M059J (cell line): ENCODE data around the gene IGFBP3. TPM values are rescaled to one million over a fixed set of nuclear protein-coding genes. Genes with fewer than 3 reads are reported as not detected.
"Not testable (repeated sequence)": the region's sequence is repeated elsewhere in the genome, so short reads cannot be mapped to it uniquely, and the experiment has no call there.

Experiments used
- DNase-seq: peaks from one replicate; pipeline ENCODE4 v3.0.0-alpha.2; 2012; ENCODE audit warnings: low read depth
- total RNA-seq: library from RNA; depleted of rRNA; stranded (reverse); fragments of >200 nt; shearing (Covaris generic); gene quantifications from 2 replicates; pipeline ENCODE4 v1.2.3, GENCODE V29; 2014; rRNA removed

IGFBP3 gene, protein sequence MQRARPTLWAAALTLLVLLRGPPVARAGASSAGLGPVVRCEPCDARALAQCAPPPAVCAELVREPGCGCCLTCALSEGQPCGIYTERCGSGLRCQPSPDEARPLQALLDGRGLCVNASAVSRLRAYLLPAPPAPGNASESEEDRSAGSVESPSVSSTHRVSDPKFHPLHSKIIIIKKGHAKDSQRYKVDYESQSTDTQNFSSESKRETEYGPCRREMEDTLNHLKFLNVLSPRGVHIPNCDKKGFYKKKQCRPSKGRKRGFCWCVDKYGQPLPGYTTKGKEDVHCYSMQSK
- total RNA-seq = 20.1 and 23.3 TPM in 2 replicates

DNA sequence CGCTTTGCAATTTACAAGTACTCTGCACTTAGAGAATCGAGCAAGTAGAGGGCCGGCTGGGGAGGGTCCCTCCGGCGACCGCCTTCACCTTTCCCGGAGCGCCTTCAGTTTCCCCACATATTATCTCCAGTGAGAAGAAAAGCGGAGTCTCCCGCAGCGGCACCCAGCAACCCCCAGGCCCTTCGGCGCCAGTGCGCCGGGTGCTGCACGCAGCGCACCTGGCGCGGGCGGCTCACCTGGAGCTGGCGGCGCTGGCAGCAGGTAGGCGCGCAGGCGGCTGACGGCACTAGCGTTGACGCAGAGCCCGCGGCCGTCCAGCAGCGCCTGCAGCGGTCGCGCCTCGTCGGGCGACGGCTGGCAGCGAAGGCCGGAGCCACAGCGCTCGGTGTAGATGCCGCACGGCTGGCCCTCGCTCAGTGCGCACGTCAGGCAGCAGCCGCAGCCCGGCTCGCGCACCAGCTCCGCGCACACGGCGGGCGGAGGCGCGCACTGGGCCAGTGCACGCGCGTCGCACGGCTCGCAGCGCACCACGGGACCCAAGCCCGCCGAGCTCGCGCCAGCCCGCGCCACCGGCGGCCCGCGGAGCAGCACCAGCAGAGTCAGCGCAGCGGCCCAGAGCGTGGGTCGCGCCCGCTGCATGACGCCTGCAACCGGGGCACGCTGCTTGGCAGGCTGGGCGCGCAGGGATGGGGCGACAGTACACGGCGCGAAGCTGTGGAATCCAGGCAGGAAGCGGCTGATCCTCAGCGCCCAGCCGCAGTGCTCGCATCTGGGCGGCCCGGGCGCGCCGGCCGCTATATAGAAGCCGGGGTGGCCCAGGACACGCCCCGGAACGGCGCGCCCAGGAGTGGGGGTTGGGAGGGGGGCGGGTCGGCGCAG is at the start of gene IGFBP3:
IGFBP3 (minus strand) TSS at position 771 of the 879 bp plus-strand sequence; CDS start at position 639, 132 bp downstream.
- no peak for DNase-seq

DNA sequence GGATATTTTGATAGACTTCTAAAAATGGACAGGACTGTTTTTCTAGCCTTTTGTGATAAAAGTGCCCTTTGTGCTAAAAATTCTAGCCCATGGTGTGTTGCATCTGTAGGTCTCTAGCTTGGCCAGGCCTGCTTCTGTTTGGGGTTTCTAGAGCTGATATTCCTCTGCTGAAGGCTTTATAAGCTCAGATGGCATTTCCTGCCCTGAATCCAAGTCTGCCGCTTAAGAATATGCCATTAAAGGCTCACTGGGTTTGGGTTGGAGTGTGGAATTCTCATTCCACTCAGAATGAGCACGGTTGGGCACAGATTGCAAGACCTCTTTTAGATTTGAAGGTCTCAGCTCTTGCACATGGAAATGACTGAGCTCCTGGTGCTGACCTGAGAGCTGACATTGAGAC is 49.4 kb upstream of the IGFBP3 start:
- no peak for DNase-seq

DNA sequence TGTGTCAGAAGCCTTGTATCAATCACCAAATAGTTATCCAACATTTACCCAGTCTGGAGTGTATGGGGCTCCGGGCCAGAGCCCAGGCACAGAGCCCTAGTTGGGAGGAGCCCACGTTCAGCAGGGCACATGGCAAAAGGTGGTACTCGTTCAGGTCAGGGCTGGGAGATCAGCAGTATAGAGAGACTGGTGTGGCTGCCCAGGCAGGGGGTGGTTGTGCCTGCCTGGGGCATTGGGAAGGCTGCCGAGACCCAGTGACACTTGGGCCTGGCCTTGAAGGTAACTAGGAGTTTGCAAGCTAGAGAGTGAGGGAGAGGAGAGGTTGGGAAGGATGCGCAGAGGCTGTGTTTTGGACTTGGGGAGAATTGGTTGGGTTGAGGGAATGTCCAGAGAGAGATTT is 48.9 kb upstream of the IGFBP3 start:
- DNase-seq = no peak

DNA sequence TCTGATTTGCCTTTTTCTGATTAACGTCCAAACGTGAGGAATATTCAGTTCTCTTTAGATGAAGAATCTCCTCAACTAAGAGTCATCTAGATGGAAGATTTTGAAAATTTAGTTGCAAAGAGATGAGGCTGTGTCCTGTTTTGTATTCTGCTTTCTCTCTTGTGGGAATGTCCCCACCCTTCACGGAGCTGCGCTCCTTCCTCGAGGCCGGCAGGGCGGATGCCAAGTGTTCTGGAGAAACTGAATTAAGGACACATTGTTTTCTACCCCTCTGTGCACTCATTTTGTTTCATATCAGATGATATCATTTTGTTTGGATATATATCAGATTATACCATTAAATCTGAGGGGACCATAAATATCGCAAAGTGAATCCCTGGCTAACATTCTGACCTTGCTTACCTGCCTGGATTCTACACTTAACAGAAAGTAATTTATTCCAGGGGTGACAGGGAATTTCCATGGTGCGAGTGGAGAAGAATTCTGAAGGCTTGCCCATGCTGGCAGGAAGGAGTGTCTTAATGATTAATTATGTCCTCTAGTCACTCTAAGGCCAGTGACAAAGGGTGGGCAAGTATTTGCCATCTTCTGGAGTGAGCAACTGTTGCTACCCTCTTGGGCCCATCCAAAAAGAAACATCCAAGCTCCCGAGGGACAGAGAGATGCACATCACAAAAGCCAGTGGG is 47.9 kb upstream of the IGFBP3 start:
- DNase-seq = no peak

DNA sequence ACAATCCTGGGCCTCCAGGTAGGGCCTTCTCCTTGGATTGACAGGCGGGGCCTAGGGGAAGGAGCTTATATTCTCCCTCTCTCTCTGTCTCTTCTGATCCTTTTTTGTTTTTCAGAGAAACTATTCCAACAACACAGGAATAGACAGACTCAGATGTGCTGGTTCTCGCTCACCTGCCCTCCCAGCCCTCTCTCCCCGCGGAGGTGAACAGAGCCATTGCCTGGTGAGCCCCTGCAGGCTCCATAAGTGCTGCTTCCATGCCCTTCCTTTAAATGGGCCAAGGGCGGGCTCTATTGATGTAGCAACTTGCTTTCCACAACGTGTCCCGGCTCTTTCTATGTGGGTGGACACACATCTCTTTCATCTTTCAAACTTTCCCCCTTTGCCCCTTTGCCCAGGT is 47.2 kb upstream of the IGFBP3 start:
- no peak for DNase-seq

DNA sequence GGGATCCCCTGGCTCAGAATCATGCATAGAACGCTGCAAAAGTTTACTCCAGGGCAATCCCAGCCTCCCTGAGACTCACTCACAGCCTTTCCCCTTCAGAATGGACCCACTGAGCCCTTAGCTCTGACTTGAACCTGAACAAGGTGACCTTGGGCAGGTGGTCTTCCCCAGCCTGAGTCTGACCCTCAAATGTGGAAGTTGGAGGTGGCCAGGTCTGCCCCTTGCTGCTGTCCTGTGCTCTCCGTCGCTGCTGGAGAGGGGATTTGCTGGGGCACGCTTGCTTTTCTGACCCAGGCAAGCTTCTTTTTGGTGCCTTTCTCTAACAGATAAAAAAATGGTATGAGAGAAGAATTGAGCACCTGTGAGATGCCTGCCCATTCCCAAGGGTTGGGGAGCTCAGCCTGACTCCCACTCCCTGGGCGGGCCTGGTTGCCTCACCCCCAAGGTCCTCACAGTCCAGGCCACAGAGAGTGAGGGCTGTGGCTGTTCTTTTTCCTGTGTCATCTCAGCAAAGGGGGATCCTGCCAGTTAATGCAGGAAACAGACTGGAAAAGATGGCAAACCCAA is 46.6 kb upstream of the IGFBP3 start:
- DNase-seq = no peak

DNA sequence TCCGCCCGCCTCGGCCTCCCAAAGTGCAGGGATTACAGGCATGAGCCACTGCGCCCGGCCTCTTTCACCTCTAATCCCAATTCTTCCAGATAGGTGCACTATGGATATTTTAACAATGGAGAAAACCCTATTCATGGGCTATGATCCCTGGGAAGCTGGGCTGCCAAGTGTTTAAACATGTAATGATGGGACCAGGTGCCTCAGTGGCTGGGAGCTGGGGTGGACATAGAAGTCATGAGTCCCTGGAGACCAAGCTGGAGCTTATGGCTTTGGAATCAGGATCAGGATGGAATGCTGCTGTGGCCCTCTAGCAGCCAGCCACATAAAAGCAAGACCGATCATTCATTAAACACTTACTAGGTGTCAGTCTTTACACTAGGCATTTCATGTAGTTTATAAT is 41.8 kb upstream of the IGFBP3 start:
- no peak for DNase-seq

DNA sequence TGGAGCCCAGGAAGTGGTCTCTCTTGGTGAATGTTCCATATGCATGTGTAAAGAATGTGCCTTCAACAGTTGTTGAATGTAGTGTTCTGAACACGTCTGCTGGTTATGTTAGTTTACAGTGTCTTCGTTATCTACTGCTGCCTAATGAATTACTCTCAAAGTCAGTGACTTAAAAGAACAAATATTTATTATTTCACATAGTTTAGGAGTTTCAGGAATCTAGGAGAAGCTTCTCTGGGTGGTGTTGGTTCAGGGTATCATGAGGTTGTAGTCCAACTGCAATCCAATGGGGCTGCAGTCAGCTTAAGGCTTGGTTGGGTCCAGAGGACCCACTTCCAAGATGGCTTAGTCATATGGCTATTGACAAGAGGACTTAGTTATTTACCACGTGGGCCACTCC is 36.6 kb upstream of the IGFBP3 start:
- no peak for DNase-seq

DNA sequence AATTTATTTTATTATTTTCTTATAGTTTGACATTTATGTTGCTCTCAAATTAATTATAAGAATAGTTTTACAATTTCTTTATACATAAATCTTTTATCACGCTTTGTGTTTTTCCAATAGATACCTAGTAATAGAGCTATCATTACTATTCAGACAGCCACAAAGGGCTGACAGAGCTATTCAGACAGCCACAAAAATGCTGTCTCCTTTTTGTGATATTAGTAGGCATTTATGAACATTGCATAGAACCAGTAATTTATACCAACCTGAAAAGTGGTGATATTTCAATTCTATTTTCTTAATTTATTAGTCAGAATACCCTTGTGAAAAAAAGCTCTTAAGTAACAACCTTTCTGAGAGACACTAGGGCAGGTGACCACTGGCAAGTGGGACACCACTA is 34.2 kb upstream of the IGFBP3 start:
- DNase-seq = no peak

DNA sequence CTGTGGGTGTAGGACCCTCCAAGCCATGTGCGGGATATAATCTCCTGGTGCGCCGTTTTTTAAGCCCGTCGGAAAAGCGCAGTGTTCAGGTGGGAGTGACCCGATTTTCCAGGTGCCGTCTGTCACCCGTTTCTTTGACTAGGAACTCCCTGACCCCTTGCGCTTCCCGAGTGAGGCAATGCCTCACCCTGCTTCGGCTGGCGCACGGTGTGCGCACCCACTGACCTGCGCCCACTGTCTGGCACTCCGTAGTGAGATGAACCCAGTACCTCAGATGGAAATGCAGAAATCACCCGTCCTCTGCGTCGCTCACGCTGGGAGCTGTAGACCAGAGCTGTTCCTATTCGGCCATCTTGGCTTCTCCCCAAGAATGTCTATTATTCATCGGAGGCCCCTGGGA is 32.0 kb upstream of the IGFBP3 start:
- DNase-seq = not testable (repeated sequence)

DNA sequence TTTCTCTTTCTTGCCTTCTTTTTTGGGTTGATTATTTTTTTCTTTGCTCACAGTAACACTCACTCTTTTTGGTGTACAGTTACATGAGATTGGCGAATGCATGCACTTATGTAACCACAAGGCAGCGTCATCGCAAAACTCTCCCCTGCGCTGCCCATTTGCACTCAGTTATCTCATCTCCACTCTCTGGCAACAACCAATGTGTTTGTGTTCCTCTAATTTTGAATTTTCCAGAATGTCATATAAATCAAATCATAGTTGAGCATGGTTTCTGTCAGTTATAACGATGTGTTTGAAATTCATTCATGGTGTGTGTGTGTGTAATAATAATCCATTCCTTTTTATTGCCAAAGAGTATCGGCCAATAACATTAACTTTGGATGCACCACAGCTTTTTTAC is 23.0 kb upstream of the IGFBP3 start:
- peak; percentile 49 for DNase-seq

DNA sequence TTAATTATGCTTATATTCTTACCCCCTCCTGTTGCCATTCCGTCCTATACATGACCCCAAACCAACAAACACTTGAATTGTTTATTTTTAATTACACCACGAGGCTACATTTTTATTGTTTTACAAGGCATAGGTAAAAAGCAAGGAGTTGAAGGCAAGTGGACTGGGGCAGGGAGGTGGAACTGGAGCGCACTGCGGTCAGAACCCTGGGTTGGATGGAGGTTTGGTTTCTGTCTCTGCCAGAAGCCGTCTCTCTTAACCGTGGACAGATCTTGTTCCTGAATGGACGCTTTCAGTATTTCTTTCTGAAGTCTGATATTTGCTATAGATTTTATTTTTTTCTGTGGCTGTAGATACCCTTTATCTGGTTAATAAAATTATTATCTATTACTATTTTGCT is 19.9 kb upstream of the IGFBP3 start:
- DNase-seq = no peak

DNA sequence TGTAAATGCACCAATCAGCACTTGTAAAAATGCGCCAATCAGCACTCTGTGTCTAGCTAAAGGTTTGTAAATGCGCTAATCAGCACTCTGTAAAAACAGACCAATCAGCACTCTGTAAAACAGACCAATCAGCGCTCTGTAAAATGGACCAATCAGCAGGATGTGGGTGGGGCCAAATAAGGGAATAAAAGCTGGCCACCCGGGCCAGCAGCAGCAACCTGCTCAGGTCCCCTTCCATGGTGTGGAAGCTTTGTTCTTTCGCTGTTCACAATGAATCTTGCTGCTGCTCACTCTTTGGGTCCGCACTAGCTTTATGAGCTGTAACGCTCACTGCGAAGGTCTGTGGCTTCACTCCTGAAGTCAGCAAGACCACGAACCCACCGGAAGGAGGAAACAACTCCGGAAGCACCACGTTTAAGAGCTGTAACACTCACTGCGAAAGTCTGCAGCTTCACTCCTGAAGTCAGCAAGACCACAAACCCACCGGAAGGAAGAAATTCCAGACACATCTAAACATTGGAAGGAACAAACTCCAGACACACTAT is 19.2 kb upstream of the IGFBP3 start:
- not testable (repeated sequence) for DNase-seq

DNA sequence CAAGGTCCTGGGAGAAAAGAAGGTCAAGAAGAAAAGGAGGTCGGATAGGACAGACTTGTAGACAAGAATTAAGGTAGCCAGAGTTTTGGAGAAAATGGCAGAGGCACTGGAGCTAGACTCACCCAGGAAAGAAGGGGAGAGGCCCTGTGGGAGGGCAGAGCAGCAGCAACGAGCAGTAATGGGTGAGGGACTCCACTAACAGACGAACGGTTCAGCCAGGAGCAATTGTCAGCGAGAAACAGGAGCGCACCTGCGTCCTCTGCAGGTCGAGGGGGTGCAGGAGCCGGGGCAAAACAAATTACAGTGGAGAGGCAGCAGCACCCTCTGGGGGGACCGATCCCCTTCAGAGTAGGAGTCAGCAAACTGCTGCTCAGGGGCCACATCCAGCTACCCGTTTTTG is 18.5 kb upstream of the IGFBP3 start:
- DNase-seq = no peak

DNA sequence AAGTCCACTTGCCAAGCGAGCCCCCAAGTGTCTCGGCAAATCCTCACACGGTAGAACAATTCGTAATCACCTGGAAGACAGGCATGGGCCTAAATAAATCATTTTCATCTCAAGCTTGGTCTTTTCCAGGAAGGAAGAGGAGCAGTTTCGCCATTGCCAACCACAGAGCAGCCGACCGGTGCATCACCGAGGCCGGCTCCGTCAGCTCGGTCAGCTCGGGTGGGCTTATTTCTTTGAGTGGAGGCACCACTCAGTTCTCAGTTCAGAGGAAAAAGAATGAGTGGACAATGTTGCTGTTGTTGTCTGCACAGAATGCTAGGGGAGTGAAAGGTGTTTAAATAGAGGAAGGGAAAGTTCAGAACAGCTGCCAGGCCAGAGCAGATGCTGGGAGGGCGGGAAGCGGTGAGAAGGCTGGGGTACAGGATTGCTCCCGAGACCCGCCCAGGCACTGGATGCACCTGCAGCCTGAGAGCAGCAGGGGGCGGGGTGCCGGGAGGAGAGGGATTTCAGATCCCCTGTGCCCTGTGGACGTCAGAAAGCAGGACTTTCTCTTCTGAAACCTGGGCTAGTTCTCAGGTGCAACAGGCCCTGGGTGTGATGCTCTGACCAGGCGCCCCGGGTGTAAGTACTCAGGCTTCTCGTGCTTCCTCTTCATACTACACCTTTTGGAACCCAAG is 17.7 kb upstream of the IGFBP3 start:
- DNase-seq = no peak

DNA sequence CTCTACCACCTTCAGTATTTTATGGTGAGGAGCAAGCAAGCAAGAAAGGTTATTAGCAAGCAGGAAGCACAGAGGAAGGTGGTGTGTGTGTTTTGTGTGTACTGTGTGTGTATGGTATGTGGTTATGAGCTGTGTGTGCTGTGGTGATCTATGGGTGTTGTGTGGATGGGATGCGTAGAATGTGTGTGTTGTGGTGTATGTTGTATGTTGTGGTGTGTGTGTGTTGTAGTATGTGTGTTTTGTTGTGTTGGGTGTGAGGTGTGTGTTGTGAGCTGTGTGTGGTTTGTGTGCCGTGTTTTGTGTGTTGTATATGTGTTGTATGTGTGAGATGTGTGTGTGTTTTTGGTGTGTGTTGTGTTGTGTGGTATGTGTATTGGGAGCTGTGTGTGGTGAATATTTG is 16.8 kb upstream of the IGFBP3 start:
- DNase-seq = no peak

DNA sequence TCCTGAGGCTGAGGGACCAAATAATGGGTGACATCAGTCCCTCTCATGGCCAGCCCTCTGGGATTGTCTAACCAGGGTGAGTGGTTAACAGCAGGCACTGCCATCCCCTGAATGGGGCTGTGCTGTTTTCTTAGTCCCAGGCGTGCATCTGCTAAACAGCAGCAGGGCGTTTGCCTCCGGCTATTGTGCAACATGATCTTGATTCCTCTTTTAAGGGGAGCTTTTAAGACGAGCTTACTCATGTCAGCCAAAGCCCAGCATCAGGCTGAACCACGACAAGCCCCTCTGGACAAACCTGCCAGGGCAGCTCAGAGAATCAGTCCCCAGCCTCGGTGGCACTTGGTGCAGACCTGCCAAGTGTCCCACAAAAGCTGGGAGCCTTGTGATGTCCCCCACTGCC is 16.2 kb upstream of the IGFBP3 start:
- DNase-seq = no peak

DNA sequence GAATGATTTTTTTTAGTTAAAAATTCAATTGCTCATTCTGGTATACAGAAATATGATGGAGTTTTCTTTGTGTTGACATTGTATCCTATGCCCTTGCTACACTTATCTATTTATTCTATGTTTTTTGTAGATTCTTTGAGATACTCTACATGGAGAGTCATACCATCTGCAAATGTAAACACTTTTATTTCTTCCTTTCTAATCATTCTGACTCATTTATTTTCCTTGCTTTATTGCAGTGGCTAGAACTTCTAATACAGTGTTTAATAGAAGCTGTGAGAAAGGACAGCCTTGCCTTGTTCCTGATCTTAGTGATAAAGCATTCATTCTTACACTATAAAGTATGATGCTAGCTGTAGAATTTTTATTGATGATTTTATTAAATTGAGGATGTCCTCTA is 9.9 kb upstream of the IGFBP3 start:
- DNase-seq = no peak

DNA sequence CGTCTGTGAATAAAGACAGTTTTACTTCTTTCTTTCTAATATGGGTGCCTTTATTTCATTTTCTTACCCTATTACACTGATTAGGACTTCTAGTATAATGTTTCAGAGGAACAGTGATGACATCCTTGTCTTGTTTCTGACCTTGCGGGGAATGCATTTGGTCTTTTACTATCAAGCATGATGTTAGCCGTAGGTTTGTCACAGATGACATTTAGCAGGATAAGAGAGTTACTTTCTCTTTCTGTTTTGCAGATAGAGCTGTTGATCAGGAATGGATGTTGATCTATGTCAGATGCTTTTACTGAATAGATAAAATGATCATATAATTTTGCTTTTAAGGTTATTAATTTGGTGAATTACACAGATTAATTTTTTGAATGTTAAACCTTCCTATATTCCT is 6.6 kb upstream of the IGFBP3 start:
- DNase-seq = no peak

DNA sequence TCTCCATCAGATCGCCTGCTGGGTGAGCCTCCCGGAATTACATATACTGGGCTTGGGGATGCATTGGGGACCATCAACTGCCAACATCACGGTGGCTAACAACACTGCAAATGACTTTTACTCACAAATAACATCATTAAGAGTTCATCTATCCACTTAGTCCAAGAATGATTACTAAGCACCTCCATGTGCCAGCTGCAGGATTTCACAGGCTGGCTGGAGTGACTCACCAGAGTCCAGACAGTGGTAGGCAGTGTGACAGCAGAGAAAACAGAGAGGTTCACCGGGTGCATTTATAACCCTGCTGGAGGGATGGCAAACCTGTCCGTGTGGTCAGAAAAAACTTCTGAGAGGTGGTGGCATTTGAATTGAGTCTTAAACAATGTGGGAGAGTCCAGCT is 3.2 kb upstream of the IGFBP3 start:
- peak; percentile 93 for DNase-seq

DNA sequence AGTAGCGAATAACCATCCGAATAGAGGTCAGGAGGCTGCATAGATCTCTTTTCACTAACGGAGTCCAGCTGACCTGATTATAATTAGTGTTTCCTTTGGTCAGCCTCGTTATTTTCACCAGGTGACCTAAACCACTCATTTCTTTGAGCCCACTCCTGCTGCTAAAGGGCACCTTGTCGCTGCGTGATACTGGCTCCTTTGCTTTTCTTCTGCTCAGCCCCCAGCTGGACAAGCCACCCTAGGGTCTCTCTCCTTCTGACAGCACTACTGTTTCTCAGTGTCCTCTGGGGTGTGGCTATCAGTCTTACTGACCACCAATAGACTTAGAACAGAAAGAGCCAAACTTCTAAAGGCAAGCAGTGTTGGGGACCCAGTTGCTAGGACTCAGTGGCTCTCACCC is 2.7 kb upstream of the IGFBP3 start:
- no peak for DNase-seq
